GM11168 (cell line): Measurements from ENCODE around the gene REEP3.

Experiments used
- in situ Hi-C: fragments of 300-500 bp; cut with MboI; formaldehyde crosslinking; loops from one replicate; pipeline ENCODE4 v1.12.0; 2022; ENCODE audit warnings: low sequenced_read_pairs; ENCODE audit not compliant: unreplicated experiment

The REEP3 gene

GRCh38 chr10:63624701-63625100 is 103.5 kb downstream of the REEP3 start:
- in situ Hi-C loops = loop anchor here (10.0 to 25.0 kb wide), 2 partner anchors 160 to 412 kb away; partner anchors contain the start of gene JMJD1C

GRCh38 chr10:63627396-63627795 is 106.2 kb downstream of the REEP3 start:
- in situ Hi-C loops = loop anchor here (10.0 kb wide), 1 partner anchor 163 kb away; the partner anchor contains the start of gene JMJD1C

GRCh38 chr10:63627881-63628296 is 106.7 kb downstream of the REEP3 start:
- in situ Hi-C loops = loop anchor here (10.0 kb wide), 1 partner anchor 163 kb away; the partner anchor contains the start of gene JMJD1C

DNA sequence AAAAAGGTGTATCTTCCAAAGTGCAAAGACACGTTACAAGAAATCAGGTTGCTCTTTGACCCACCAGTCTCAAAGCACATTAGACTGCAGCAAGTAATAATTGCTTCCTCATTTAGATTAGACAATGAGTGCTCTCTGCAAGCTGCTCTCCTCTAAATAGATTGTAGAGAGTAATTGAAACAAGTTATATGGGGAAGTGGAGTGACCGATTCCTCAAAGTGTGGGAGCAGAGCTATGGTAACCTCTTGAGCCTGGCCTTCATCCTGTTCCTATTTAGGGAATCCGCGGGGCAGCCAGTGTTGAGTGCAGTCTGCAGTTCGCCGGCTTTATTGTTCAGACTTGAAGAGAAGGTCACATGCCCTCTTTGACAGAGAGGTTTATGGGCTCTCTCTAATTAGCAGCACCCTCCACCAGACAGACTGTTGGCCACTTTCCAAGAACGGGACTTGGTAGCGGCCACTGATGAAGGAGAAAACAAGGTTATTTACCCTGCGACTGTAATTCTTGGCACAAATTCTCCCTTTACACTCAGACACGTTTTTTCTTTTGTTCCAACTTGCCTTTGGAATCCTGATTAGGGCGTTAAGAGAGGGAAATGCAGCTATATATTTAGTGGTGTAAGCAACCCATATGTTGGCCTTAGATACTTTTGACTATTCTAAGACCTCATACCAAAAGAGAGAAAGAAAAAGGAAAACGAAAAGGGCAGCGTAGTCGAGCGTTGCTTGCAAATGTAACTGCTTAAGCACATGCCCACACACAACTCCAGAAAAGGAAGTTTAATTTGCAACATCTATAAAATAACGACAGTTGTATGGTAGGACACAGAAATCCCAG is 107.5 kb downstream of the REEP3 start:
- in situ Hi-C loops = loop anchor here (10.0 kb wide), 1 partner anchor 164 kb away; the partner anchor contains the start of gene JMJD1C

DNA sequence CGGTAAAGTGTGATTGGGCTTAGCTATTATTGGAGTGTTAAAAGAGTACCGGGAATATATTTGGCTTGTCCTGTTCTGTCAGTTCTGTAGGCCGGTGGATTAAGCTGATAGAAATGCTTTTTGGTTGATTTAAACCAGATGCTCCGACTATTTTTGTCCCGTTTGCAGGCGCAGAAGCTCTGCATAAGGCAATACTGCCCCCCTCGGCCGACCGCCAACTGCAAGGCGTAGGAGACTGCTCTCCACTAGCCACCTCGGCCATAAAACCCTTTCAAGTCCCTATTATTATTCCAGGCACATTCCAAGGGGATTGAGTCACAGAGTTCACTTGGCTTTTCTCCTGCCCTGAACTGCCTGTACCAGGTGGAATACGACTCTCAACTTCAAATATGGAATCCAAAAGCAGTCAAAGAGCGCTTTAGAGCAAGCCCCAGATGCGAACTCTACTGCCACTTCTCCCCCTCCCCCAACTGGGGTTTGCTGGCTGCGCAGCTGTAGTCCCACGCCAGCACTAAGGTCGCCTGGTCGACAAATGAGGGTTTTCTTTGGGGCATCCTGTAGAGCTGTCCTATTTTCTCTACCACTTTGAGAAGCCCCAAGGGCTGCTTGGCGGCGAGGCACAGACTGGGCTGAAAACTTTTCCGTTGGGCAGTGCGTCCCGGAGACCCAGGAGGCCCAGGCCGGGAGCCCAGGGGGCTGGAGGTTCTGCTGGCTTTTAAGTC is 108.3 kb downstream of the REEP3 start:
- in situ Hi-C loops = loop anchor here (10.0 kb wide), 1 partner anchor 165 kb away; the partner anchor contains the start of gene JMJD1C

DNA sequence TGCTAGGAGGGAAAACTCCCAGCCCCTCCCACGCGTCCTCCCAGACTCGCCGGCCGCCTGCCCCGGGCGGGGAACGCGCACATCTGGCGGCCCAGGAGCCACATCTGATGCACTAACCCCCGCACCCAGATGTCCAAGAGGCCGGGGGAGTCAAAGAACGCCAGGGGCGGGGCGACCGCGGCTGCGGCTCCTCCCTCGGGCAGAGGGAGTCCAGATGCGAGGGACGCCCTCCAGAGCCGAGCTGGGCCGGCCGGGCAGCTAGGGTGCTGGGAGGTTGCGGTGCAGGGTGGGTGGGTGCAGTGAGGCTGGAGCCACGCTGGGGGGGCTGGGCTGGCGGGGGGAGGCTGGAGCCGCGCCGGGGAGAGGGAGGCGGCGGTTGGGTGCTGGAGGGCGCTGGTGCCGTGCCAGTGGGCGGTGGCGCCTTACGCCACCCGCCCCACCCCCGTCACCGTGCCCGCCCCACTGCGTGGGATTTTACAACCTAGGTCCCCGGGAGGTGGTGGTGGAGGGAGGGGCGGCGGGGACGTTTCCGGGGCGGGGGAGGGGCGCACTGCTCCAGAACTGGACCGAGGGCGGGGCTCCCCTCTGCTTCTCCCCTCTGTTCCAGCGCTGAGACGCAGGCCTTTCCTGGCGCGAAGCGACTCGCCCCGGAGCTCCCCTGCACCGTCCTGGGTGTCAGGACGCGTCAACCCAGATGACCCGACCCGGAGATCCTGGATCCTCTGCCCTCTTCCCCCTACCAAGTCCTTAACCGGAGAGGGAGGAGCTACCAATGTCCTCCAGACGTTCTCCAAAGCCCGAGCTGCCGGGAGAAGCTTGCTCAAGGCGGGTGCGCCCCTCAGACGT is 109.1 kb downstream of the REEP3 start:
- in situ Hi-C loops = no loop called here

- in situ Hi-C loops = no loop called here
These were observed 109.9 kb downstream of the REEP3 start for GRCh38 chr10:63630931-63631680.

GRCh38 chr10:63631991-63632390 is 110.8 kb downstream of the REEP3 start:
- in situ Hi-C loops = no loop called here

DNA sequence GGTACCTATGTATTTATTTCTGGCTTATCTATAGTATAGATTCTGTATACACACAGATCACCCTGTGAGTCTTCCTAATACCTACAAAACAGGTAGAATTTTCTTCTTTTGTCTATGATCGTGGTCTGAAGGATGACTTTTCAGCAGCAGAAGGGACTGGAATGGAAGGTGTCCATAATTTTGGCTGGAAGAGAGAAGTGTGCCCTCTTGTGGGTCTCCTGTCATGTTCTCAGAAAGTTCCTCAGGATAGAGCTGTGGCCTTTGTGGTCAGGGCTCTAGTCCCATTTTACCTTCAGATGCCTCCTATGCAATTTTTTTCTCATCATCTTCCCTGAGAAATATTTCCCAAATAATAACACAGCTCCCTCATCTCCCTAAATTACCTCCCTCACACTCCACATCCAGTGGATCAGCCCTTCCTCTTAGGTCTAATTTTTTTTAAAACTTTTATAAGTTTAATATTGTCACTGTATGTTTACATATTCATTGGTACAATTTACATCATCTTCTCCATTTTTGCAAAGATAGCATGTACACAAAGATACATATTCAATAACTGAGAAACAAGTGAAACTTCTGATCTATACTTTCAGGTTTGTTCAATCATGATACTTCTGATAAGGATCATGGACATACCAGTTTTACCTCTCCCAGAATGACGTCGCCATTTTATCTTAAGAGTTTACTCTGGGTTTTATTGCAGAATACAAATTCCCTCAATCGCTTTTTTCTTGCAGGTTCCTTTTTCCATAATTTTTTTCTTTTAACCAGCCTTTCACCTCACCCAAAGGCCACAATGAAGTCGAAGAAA is 112.7 kb downstream of the REEP3 start:
- in situ Hi-C loops = no loop called here

GRCh38 chr10:63634488-63635065 is 113.4 kb downstream of the REEP3 start:
- in situ Hi-C loops = no loop called here

GRCh38 chr10:63636812-63637211 is 115.6 kb downstream of the REEP3 start:
- in situ Hi-C loops = no loop called here

GRCh38 chr10:63637901-63638327 is 116.7 kb downstream of the REEP3 start:
- in situ Hi-C loops = no loop called here

DNA sequence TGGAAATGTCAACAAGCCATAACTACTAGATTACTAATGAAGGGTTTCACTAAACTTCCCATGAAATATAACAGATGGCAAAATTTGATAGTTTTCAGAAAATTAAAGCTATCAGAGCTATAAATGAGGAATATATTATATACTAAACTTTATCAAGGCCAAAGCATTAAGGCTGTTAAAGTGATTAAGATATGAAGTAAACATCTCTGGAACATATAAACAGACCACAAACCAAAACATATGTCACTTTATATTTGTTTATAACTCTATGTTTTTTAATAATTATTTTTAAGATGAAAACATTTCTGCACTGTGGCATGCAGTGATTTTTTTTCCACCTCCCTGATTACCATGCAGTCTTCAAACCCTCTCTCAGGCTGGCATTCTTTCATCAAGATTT is 120.2 kb downstream of the REEP3 start:
- in situ Hi-C loops = no loop called here

DNA sequence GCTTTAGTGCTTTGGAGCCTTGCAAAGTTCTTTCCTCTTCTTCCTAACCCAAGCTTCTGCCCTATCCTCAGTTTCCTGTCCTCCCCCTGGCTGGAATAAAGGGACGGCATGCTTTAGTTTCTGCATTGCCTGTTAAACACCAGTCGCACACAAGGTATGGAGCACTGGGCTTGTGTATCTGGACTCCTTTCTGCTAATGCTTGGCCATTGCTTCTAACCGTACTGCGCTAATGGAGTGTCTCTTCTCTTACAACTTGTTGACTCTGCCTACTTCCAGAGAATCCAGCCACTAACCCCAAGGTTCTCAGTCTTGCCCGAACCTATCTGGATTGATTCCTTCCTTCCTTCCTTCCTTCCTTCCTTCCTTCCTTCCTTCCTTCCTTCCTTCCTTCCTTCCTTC is 120.6 kb downstream of the REEP3 start:
- in situ Hi-C loops = no loop called here

DNA sequence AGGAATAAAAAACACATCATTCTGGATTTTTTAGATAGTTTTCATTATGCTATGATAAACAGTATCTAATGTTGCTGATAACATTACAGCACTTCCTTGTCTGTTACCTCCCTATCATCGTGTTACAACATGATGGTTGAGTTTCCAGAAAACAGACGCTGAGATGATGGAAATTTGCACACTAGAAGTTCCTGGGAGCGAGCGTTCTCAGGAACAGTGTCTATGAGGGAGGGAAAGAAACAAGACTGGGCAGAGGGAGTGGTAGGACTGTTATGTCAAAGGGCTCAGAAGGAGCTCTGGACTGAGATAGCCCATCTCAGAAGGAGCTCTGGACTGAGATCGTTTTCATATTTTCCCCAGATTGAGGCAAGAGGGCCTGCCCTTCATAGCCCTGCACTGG is 121.6 kb downstream of the REEP3 start:
- in situ Hi-C loops = no loop called here

GRCh38 chr10:63644418-63645142 is 123.4 kb downstream of the REEP3 start:
- in situ Hi-C loops = no loop called here

- in situ Hi-C loops = no loop called here
These were observed 124.0 kb downstream of the REEP3 start for GRCh38 chr10:63645195-63645594.

GRCh38 chr10:63646491-63646890 is 125.3 kb downstream of the REEP3 start:
- in situ Hi-C loops = no loop called here
